ENCODE measurements around the gene ZBTB46.

GRCh38 chr20:63864545-63864977 lies 33.5 kb upstream of the ZBTB46 start:
- TF ChIP-seq, protein P1, sequence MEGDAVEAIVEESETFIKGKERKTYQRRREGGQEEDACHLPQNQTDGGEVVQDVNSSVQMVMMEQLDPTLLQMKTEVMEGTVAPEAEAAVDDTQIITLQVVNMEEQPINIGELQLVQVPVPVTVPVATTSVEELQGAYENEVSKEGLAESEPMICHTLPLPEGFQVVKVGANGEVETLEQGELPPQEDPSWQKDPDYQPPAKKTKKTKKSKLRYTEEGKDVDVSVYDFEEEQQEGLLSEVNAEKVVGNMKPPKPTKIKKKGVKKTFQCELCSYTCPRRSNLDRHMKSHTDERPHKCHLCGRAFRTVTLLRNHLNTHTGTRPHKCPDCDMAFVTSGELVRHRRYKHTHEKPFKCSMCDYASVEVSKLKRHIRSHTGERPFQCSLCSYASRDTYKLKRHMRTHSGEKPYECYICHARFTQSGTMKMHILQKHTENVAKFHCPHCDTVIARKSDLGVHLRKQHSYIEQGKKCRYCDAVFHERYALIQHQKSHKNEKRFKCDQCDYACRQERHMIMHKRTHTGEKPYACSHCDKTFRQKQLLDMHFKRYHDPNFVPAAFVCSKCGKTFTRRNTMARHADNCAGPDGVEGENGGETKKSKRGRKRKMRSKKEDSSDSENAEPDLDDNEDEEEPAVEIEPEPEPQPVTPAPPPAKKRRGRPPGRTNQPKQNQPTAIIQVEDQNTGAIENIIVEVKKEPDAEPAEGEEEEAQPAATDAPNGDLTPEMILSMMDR (IDR thresholded peaks at IDR 0.05), result peak; percentile 32
- no peak for TF ChIP-seq ZFX (IDR thresholded peaks at IDR 0.05; ENCODE audit: borderline replicate concordance)

Data from 22Rv1 (cell line).